H1 (cell line): ENCODE data around the gene MDK. TPM values are rescaled to one million over a fixed set of nuclear protein-coding genes. Genes with fewer than 3 reads are reported as not detected.

Experiments used
- CTCF ChIA-PET: fragments of 300-600 bp; sonication (Branson Sonifier 250); formaldehyde crosslinking; loops from one replicate; lab custom pipeline; 2021; ENCODE audit not compliant: partially characterized antibody; lab: Charles Lee
- POLR2A ChIA-PET: fragments of 300-600 bp; sonication (Branson Sonifier 250); formaldehyde crosslinking; loops from one replicate; lab custom pipeline; 2021; ENCODE audit warnings: inconsistent platforms; ENCODE audit not compliant: partially characterized antibody; lab: Charles Lee
- DNase-seq, 2 experiments: peaks; one replicate each; pipeline versions ENCODE4 v3.0.0 to v3.0.0-alpha.2; 2010 to 2022; ENCODE audit warnings: low spot score in 2 of 2, low read depth in 1 of 2, mixed read lengths in 1 of 2
- FAIRE-seq: peaks from 2 replicates; lab custom pipeline; 2011; peaks lifted over from hg19 to GRCh38; lab: Jason Lieb, UNC
- H2AFZ ChIP-seq: 2 replicates; pipeline ENCODE4 v1.8.1; 2012; ENCODE audit warnings: low read length, inconsistent platforms
- H2AK5ac ChIP-seq: 2 replicates; pipeline ENCODE4 v1.6.1; 2013; ENCODE audit warnings: low read depth, low read length
- H2BK120ac ChIP-seq: replicated peaks from 2 replicates; pipeline ENCODE3; 2013; ENCODE audit warnings: low read depth, low read length, inconsistent platforms
- H2BK12ac ChIP-seq: 2 replicates; pipeline ENCODE4 v1.6.1; 2013; ENCODE audit warnings: low read depth, low read length
- H2BK15ac ChIP-seq: 2 replicates; pipeline ENCODE4 v1.6.1; 2013; ENCODE audit warnings: low read length
- H2BK20ac ChIP-seq: 2 replicates; pipeline ENCODE4 v1.6.1; 2013; ENCODE audit warnings: low read length
- H2BK5ac ChIP-seq: 2 replicates; pipeline ENCODE4 v1.6.1; 2013; ENCODE audit warnings: low read depth, low read length
- H3K14ac ChIP-seq: 2 replicates; pipeline ENCODE4 v1.6.1; 2013; ENCODE audit warnings: inconsistent platforms; ENCODE audit not compliant: insufficient read length
- H3K18ac ChIP-seq: 2 replicates; pipeline ENCODE4 v1.6.1; 2013; ENCODE audit warnings: low read length; ENCODE audit errors: extremely low read depth
- H3K23ac ChIP-seq: 2 replicates; pipeline ENCODE4 v1.6.1; 2013; ENCODE audit warnings: inconsistent platforms; ENCODE audit not compliant: insufficient read length
- H3K23me2 ChIP-seq: 2 replicates; pipeline ENCODE4 v1.6.1; 2013; ENCODE audit warnings: low read depth, low read length
- H3K27ac ChIP-seq: 2 replicates; pipeline ENCODE4 v1.6.1; 2011; ENCODE audit warnings: low read depth, low read length, inconsistent platforms
- H3K27me3 ChIP-seq, 4 experiments: replicated peaks in 1 of 4; 1 replicate in 1 of 4; 2 replicates in 3 of 4; pipeline versions ENCODE4 v1.6.1 to v1.8.1; 2011 to 2013; ENCODE audit warnings: low read length in 3 of 4, mild to moderate bottlenecking in 3 of 4, inconsistent platforms in 2 of 4, mixed read lengths in 2 of 4, moderate library complexity in 1 of 4; ENCODE audit not compliant: control insufficient read depth in 3 of 4, insufficient read depth in 3 of 4; ENCODE audit errors: extremely low read depth in 1 of 4
- H3K36me3 ChIP-seq, 4 experiments: 2 replicates each; pipeline versions ENCODE4 v1.6.1 to v1.8.1; 2011 to 2013; ENCODE audit warnings: mild to moderate bottlenecking in 4 of 4, low read length in 3 of 4, moderate library complexity in 2 of 4, control low read depth in 1 of 4, inconsistent platforms in 1 of 4; ENCODE audit not compliant: insufficient read depth in 4 of 4, control insufficient read depth in 2 of 4
- H3K4ac ChIP-seq: replicated peaks from 2 replicates; pipeline ENCODE3; 2013; ENCODE audit warnings: low read length, low read depth, mixed read lengths, inconsistent platforms; ENCODE audit not compliant: insufficient read length
- H3K4me1 ChIP-seq, 4 experiments: replicated peaks in 1 of 4; 1 replicate in 1 of 4; 2 replicates in 3 of 4; pipeline versions ENCODE4 v1.6.1 to v1.8.1; 2011 to 2013; ENCODE audit warnings: low read length in 3 of 4, inconsistent platforms in 2 of 4, mixed read lengths in 1 of 4; ENCODE audit not compliant: insufficient read depth in 4 of 4, control insufficient read depth in 3 of 4
- H3K4me2 ChIP-seq, 2 experiments: 2 replicates each; pipeline versions ENCODE4 v1.6.1 to v1.8.1; 2011 to 2013; ENCODE audit warnings: low read depth in 2 of 2, low read length in 2 of 2, control low read depth in 1 of 2, inconsistent platforms in 1 of 2, mild to moderate bottlenecking in 1 of 2; ENCODE audit not compliant: insufficient read depth in 1 of 2
- H3K4me3 ChIP-seq, 4 experiments: fragments of 200-600, 300-600 bp in 1 of 4; sonication (generic), shearing (Covaris generic), sonication (Bioruptor Twin) in 1 of 4; 2 replicates each; pipeline versions ENCODE4 v1.5.1 to v1.8.1; 2011 to 2016; ENCODE audit warnings: low read length in 4 of 4, low read depth in 3 of 4, control low read depth in 2 of 4, inconsistent platforms in 2 of 4, mild to moderate bottlenecking in 2 of 4, mixed read lengths in 1 of 4, moderate library complexity in 1 of 4; ENCODE audit not compliant: insufficient read depth in 2 of 4; ENCODE audit errors: extremely low read depth in 1 of 4
- H3K56ac ChIP-seq: replicated peaks from 2 replicates; pipeline ENCODE3; 2013; ENCODE audit warnings: low read depth, mild to moderate bottlenecking, mixed read lengths, low read length, inconsistent platforms; ENCODE audit not compliant: insufficient read length
- H3K79me1 ChIP-seq: 2 replicates; pipeline ENCODE4 v1.6.1; 2013; ENCODE audit warnings: low read depth, low read length, control low read depth
- H3K79me2 ChIP-seq, 2 experiments: 2 replicates each; pipeline versions ENCODE4 v1.6.1 to v1.8.1; 2012 to 2013; ENCODE audit warnings: low read length in 2 of 2, mild to moderate bottlenecking in 2 of 2, inconsistent platforms in 1 of 2; ENCODE audit not compliant: insufficient read depth in 2 of 2, control insufficient read depth in 1 of 2
- H3K9ac ChIP-seq, 4 experiments: replicated peaks in 1 of 4; 1 replicate in 1 of 4; 2 replicates in 3 of 4; pipeline versions ENCODE4 v1.6.1 to v1.8.1; 2011 to 2013; ENCODE audit warnings: low read depth in 3 of 4, low read length in 3 of 4, control low read depth in 2 of 4, mild to moderate bottlenecking in 2 of 4, moderate library complexity in 2 of 4, inconsistent platforms in 1 of 4; ENCODE audit errors: extremely low read depth in 1 of 4
- H3K9me3 ChIP-seq, 2 experiments: 2 replicates each; pipeline versions ENCODE4 v1.6.1 to v1.8.1; 2012 to 2013; ENCODE audit warnings: mild to moderate bottlenecking in 2 of 2, moderate library complexity in 2 of 2, control low read depth in 1 of 2, inconsistent platforms in 1 of 2, low read depth in 1 of 2, low read length in 1 of 2, mixed read lengths in 1 of 2; ENCODE audit not compliant: insufficient read depth in 2 of 2
- H4K20me1 ChIP-seq, 2 experiments: replicated peaks in 1 of 2; 2 replicates each; pipeline versions ENCODE3 to v1.8.1; 2011 to 2013; ENCODE audit warnings: inconsistent platforms in 2 of 2, low read length in 2 of 2, mild to moderate bottlenecking in 1 of 2; ENCODE audit not compliant: insufficient read depth in 2 of 2, control insufficient read depth in 1 of 2
- H4K5ac ChIP-seq: 2 replicates; pipeline ENCODE4 v1.6.1; 2013; ENCODE audit warnings: low read length, low read depth, mixed read lengths, inconsistent platforms; ENCODE audit not compliant: insufficient read length
- H4K8ac ChIP-seq: 2 replicates; pipeline ENCODE4 v1.8.0; 2013; ENCODE audit warnings: mild to moderate bottlenecking, moderate library complexity, low read length, inconsistent platforms; ENCODE audit not compliant: insufficient read depth; ENCODE audit errors: extremely low read depth
- H4K91ac ChIP-seq: replicated peaks from 2 replicates; pipeline ENCODE3; 2013; ENCODE audit warnings: low read length, mixed read lengths, inconsistent platforms; ENCODE audit not compliant: insufficient read length
- ASH2L ChIP-seq: fragments of 200-600, 300-600 bp; sonication (generic); IDR thresholded peaks from one replicate; pipeline ENCODE4 v1.7.1; 2017; ENCODE audit warnings: low read length
- BRCA1 ChIP-seq: IDR thresholded peaks from 2 replicates; pipeline ENCODE4 v1.6.1; 2012; ENCODE audit warnings: low read depth, low read length, improper control_type of control experiment
- CEBPB ChIP-seq: IDR thresholded peaks from 2 replicates; pipeline ENCODE4 v1.6.1; 2012; ENCODE audit warnings: low read depth, low read length
- EGR1 ChIP-seq: IDR thresholded peaks from 2 replicates; pipeline ENCODE4 v1.6.1; 2011; ENCODE audit warnings: low read depth, low read length, borderline replicate concordance
- MAFK ChIP-seq: IDR thresholded peaks from 2 replicates; pipeline ENCODE4 v1.6.1; 2012; ENCODE audit warnings: low read depth, mild to moderate bottlenecking, improper control_type of control experiment, low read length
- NANOG ChIP-seq: IDR thresholded peaks from 2 replicates; pipeline ENCODE4 v1.6.1; 2011; ENCODE audit warnings: low read length, low read depth, mild to moderate bottlenecking, inconsistent platforms; ENCODE audit not compliant: insufficient read depth, poor library complexity, severe bottlenecking
- PHF8 ChIP-seq: fragments of 200-600 bp; sonication (generic); conservative IDR thresholded peaks from 2 replicates; pipeline ENCODE4 v1.7.1; 2012; ENCODE audit warnings: low read depth, mild to moderate bottlenecking, inconsistent platforms, low read length, moderate library complexity
- POU5F1 ChIP-seq: IDR thresholded peaks from 2 replicates; pipeline ENCODE4 v1.6.1; 2011; ENCODE audit warnings: low read depth, mild to moderate bottlenecking, low read length, moderate library complexity
- RBBP5 ChIP-seq: IDR thresholded peaks from 2 replicates; pipeline ENCODE4 v1.7.1; 2012; ENCODE audit warnings: low read depth, mild to moderate bottlenecking, inconsistent platforms, low read length, moderate library complexity, borderline replicate concordance
- SP4 ChIP-seq: IDR thresholded peaks from 2 replicates; pipeline ENCODE4 v1.6.1; 2012; ENCODE audit warnings: low read length, inconsistent platforms
- TAF1 ChIP-seq: IDR thresholded peaks from 2 replicates; pipeline ENCODE4 v1.6.1; 2011; ENCODE audit warnings: mild to moderate bottlenecking, low read depth, low read length
- TEAD4 ChIP-seq: IDR thresholded peaks from 2 replicates; pipeline ENCODE4 v1.6.1; 2012; ENCODE audit warnings: low read depth, low read length, inconsistent platforms, mixed read lengths
- WGBS, 2 experiments: shearing (Covaris generic) in 1 of 2; methylation state at CpG; one replicate each; pipeline versions ENCODE4 v1.1.6 to v1.1.7; 2013 to 2015; ENCODE audit warnings: low lambda C conversion rate in 2 of 2, mixed read lengths in 2 of 2, inconsistent platforms in 1 of 2, low coverage in 1 of 2, missing lambda C conversion rate in 1 of 2; ENCODE audit not compliant: insufficient replicate concordance in 2 of 2, insufficient coverage in 1 of 2, insufficient read length in 1 of 2; ENCODE audit errors: extremely low coverage in 1 of 2, missing lambda C conversion rate in 1 of 2; 5-methylcytosine and 5-hydroxymethylcytosine counted together
- polyA plus RNA-seq, 7 experiments: library from polyadenylated mRNA; depleted of rRNA in 3 of 7; stranded (reverse) in 5 of 7; unstranded in 2 of 7; fragments of >200 nt in 5 of 7; fragments of 200-250 nt in 2 of 7; gene quantifications; 1 replicate in 5 of 7; 2 replicates in 1 of 7; 4 replicates in 1 of 7; pipeline versions ENCODE4 v1.2.1 to v1.2.3, GENCODE V29; 2011 to 2013; ENCODE audit warnings: missing spikeins in 2 of 7, mixed read lengths in 2 of 7
- total RNA-seq: library from RNA; stranded (reverse); fragmentation: NEBNext Ultra II Directional; extraction: Animal tissue kit (Norgen Biotek cat#: 25700); gene quantifications from 2 replicates; pipeline ENCODE4 v1.2.1, GENCODE V29; 2021

The MDK gene
- total and polyA plus RNA-seq, 2 of the 8 experiments (the other 6 are each of a cell fraction or from before 2014, with no cell fraction given): 309 to 606 TPM

DNA sequence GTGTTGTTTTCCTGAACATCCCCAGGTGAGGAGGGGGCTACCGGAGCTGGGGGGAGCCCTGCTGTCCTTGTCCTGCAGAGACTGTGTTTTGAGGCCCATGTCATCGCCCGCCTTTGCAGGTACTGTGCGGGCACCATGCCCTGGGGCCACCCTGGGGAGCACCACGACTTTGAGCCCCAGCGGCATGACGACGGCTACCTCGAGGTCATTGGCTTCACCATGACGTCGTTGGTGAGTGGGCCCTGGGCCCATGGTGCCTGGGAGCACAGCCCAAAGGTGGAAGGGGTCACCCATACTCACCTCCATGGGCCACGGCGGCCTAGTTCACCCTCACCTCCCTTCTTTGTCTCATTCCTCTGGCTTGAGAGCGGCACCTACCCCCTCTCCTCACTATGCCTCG is 6.7 kb upstream of the MDK start:
- Histone ChIP-seq H2BK15ac (no peak overlapping the region), H3K4me2 (no peak overlapping the region), H3K4me1 (peaks cover 0 to 10% (median 8%) of the 10 kb centered on the region in 4 experiments; a peak in 6 of 7 replicates), H2BK12ac (no peak overlapping the region), H3K27me3 (no peaks in the 10 kb centered on the region), H3K4ac (no peak overlapping the region), H4K91ac (no peak overlapping the region), H3K9ac (no peak overlapping the region), H4K5ac (no peak overlapping the region), H4K8ac (no peak overlapping the region), H2BK20ac (no peak overlapping the region), H4K20me1 (peaks cover 12 to 19% of the 10 kb centered on the region in 2 experiments), H3K9me3 (no peaks in the 10 kb centered on the region), H2AFZ (no peak overlapping the region), H3K36me3 (peaks cover 7 to 39% (median 25%) of the 10 kb centered on the region in 4 experiments; a peak in 5 of 8 replicates), H3K14ac (no peak overlapping the region), H2BK120ac (no peak overlapping the region), H3K18ac (no peak overlapping the region), H3K79me2 (no peaks in the 10 kb centered on the region), H3K27ac (no peak overlapping the region), H2AK5ac (no peak overlapping the region), H3K23ac (no peak overlapping the region), H3K79me1 (no peaks in the 10 kb centered on the region), H3K4me3 (no peak overlapping the region), H3K56ac (no peak overlapping the region), H2BK5ac (no peak overlapping the region), H3K23me2 (peaks cover 2% of the 10 kb centered on the region; the same call in 1 of the 2 replicates)
- WGBS, 2 experiments: 96% methylated on average over 15 of the region's 15 CpGs; no CpG with 5 or more reads in 1 of the 2 experiments
- DNase-seq (no peak), FAIRE-seq (no peak)
- ChIA-PET POLR2A (no interaction called here), CTCF (interaction anchor here (1.5 to 44.5 kb wide), 2 partner anchors 8 to 33 kb away, joined by 7 to 1004 read pairs; partner anchors contain the start of gene DGKZ)
- TF ChIP-seq MAFK (no peak), CEBPB (no peak), POU5F1 (no peak), BRCA1 (no peak), SP4 (no peak), TEAD4 (no peak), ASH2L (no peak), PHF8 (no peak), NANOG (no peak), RBBP5 (no peak), TAF1 (no peak), EGR1 (no peak)
